Cardiac muscle cell (in vitro differentiated cells and primary cell): ENCODE measurements around the gene TMCO4. TPM values are rescaled to one million over a fixed set of nuclear protein-coding genes. Genes with fewer than 3 reads are reported as not detected.

ENCODE experiments used
- DNase-seq, 2 donors: peaks; one replicate each; pipeline versions ENCODE4 v3.0.0 to v3.0.0-alpha.2; 2010 to 2017; ENCODE audit warnings: low read depth in 1 of 2, low spot score in 1 of 2
- H3K27ac ChIP-seq: fragments of 200-600 bp; sonication (generic); 2 replicates; pipeline ENCODE4 v1.5.1; 2016
- H3K27me3 ChIP-seq: fragments of 200-600 bp; sonication (generic); 2 replicates; pipeline ENCODE4 v1.6.0; 2016; ENCODE audit warnings: control low read depth
- H3K36me3 ChIP-seq: fragments of 200-600 bp; sonication (generic); 2 replicates; pipeline ENCODE4 v1.5.1; 2016; ENCODE audit warnings: control low read depth
- H3K4me1 ChIP-seq: fragments of 200-600 bp; sonication (generic); 2 replicates; pipeline ENCODE4 v1.8.1; 2017; ENCODE audit warnings: low read depth, mild to moderate bottlenecking, mixed run types
- H3K4me3 ChIP-seq: fragments of 200-600 bp; sonication (generic); 2 replicates; pipeline ENCODE4 v1.5.1; 2016; ENCODE audit warnings: mild to moderate bottlenecking
- H3K9me3 ChIP-seq: fragments of 200-600 bp; sonication (generic); 2 replicates; pipeline ENCODE4 v1.5.1; 2017; ENCODE audit warnings: low read depth, mild to moderate bottlenecking, control low read depth
- polyA plus RNA-seq: library from polyadenylated mRNA; unstranded; fragments of >200 nt; fragmentation: Nextera tagmentation; extraction: Ambion mirVana; gene quantifications from 2 replicates; pipeline ENCODE4 v1.2.1, GENCODE V29; 2016
- total RNA-seq: library from RNA; depleted of rRNA; stranded (reverse); fragments of >200 nt; gene quantifications from 2 replicates; pipeline ENCODE4 v1.2.3, GENCODE V29; 2016
- TF ChIP-seq, protein P1 (sequence below): IDR thresholded peaks from 2 replicates; pipeline ENCODE4 v1.5.1; 2012; ENCODE audit warnings: low read depth, mild to moderate bottlenecking, low read length

Gene TMCO4
- total and polyA plus RNA-seq, 2 experiments from 2014 or later: 2.2 to 2.5 TPM

DNA sequence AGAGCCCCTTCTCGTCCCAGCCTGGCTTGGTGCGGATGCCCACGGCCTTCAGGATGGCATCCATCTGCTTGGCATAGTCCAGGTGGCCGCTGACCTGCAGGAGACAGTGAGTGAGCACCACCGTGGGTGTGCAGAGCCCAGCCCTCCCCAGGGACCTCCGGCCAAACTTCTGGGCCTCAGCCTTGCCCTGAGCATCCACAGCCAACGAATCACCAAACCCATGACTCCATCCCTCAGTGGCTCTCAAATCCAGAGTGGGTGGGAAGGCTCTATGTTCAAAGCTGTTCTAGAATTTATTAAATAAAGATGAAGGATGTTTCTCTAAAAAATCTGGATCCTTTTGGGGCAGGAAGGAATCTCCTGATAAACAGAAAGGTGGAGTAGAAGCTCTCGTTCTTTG, 116.4 kb downstream of the TMCO4 start:
- TF ChIP-seq, protein P1, sequence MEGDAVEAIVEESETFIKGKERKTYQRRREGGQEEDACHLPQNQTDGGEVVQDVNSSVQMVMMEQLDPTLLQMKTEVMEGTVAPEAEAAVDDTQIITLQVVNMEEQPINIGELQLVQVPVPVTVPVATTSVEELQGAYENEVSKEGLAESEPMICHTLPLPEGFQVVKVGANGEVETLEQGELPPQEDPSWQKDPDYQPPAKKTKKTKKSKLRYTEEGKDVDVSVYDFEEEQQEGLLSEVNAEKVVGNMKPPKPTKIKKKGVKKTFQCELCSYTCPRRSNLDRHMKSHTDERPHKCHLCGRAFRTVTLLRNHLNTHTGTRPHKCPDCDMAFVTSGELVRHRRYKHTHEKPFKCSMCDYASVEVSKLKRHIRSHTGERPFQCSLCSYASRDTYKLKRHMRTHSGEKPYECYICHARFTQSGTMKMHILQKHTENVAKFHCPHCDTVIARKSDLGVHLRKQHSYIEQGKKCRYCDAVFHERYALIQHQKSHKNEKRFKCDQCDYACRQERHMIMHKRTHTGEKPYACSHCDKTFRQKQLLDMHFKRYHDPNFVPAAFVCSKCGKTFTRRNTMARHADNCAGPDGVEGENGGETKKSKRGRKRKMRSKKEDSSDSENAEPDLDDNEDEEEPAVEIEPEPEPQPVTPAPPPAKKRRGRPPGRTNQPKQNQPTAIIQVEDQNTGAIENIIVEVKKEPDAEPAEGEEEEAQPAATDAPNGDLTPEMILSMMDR: no peak
- H3K27ac ChIP-seq: no peak overlapping the region
- no peaks in the 10 kb centered on the region for H3K9me3 ChIP-seq

DNA sequence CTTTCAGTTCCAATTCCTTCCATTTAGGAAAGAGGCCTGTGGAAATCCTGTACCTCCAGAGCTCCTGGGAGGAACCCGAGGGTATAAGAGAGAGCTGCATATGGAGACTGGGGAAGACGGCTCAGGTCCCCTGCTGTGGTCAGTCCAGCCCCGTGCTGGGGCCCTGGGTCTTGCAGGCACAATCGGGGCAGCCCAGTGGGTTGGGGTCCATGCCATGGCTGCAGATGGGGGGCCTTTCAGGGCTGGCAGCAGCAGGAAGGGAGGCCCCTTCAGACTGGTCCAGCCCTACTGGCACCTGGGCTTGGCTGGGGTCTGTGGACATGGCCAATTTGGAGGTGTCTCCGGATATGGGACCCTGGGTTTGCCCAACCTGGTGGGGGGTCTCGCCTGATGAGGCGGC, 116.8 kb downstream of the TMCO4 start:
- TF ChIP-seq, protein P1: no peak
- no peak for DNase-seq
- Histone ChIP-seq H3K27me3 (no peaks in the 10 kb centered on the region), H3K4me1 (no peaks in the 10 kb centered on the region), H3K36me3 (no peaks in the 10 kb centered on the region), H3K9me3 (no peaks in the 10 kb centered on the region), H3K4me3 (no peak overlapping the region), H3K27ac (no peak overlapping the region)

More for the DNA sequence above, 116.4 kb downstream of the TMCO4 start:
- H3K4me1 ChIP-seq: no peaks in the 10 kb centered on the region
- H3K27me3 ChIP-seq: no peaks in the 10 kb centered on the region
- no peak overlapping the region for H3K4me3 ChIP-seq
- H3K36me3 ChIP-seq: no peaks in the 10 kb centered on the region
- no peak for DNase-seq

DNA sequence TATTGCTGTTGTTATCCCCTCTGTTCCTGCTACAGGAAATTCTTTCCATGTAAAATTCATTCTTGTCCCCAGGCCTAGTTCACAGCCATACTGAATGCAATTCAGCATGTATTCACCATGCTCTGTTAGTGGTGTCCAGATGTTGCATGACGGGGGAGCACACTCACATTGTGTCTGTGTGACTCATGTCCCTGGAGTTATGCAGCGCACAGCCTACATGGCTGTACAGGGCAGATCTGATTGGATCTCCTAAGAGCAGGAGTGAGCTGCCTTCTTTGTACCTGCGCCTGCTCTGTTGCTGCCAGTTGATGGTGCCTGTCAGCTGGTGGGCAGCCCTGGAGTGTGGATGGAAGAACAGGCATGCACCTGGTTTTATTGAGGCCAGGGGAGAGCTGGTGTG, 117.5 kb downstream of the TMCO4 start:
- DNase-seq: peak in 1 of 2 donors; percentile 79
- no peaks in the 10 kb centered on the region for H3K4me1 ChIP-seq
- H3K27ac ChIP-seq: no peak overlapping the region
- H3K36me3 ChIP-seq: no peaks in the 10 kb centered on the region
- no peaks in the 10 kb centered on the region for H3K27me3 ChIP-seq
- no peaks in the 10 kb centered on the region for H3K9me3 ChIP-seq
- no peak overlapping the region for H3K4me3 ChIP-seq
- TF ChIP-seq, protein P1: no peak

DNA sequence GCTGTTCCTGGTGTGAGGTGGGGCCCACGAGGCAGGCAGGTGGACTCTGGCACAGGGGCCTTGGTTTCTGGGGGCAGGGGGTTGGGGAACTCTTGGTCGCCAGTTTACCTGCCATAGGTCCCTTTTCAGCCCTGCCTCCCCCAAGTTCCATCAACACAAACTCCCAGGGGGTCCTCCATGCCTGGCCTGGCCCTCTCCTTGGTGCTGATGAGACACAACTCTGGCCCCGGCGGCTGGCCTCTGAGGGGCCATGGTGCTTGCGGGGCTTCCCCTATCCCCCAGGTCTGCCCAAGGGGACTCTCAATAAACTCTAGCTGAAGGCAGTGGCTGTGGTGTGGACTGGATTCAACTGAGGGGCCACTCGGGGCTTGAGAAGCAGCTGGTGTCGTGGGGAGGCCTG, 119.1 kb downstream of the TMCO4 start:
- Histone ChIP-seq H3K4me1 (no peaks in the 10 kb centered on the region), H3K4me3 (no peak overlapping the region), H3K36me3 (no peaks in the 10 kb centered on the region), H3K27me3 (peaks cover 3% of the 10 kb centered on the region), H3K9me3 (no peaks in the 10 kb centered on the region), H3K27ac (no peak overlapping the region)
- DNase-seq: no peak
- TF ChIP-seq, protein P1: no peak

DNA sequence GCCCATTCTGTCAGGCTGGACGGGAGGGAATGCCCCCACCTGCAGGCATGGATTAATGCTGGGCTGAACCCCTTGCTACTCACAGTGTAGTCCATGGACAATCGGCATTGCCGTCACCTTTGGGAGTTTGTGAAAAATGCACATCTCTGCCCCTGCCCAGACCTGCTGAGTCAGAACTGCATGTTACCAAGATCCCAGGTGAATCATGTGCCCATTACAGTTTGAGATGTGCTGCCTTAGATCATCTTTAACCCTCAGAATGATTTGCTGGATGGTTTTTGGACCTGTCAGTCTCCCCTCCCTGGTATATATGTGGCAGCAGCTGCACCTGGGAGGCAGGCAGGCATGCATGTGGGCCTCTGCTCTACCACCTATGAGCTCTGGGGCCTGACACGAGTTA, 120.0 kb downstream of the TMCO4 start:
- H3K36me3 ChIP-seq: no peaks in the 10 kb centered on the region
- no peaks in the 10 kb centered on the region for H3K4me1 ChIP-seq
- no peak overlapping the region for H3K27ac ChIP-seq
- TF ChIP-seq, protein P1: no peak
- no peak for DNase-seq
- no peak overlapping the region for H3K4me3 ChIP-seq
- H3K9me3 ChIP-seq: no peaks in the 10 kb centered on the region
- H3K27me3 ChIP-seq: peaks cover 3% of the 10 kb centered on the region

DNA sequence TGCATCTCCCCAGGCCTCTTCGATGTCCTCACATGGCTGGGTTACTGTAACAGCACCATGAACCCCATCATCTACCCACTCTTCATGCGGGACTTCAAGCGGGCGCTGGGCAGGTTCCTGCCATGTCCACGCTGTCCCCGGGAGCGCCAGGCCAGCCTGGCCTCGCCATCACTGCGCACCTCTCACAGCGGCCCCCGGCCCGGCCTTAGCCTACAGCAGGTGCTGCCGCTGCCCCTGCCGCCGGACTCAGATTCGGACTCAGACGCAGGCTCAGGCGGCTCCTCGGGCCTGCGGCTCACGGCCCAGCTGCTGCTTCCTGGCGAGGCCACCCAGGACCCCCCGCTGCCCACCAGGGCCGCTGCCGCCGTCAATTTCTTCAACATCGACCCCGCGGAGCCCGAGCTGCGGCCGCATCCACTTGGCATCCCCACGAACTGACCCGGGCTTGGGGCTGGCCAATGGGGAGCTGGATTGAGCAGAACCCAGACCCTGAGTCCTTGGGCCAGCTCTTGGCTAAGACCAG, 120.7 kb downstream of the TMCO4 start:
- no peak for DNase-seq
- Histone ChIP-seq H3K27me3 (peaks cover 3% of the 10 kb centered on the region), H3K4me1 (no peaks in the 10 kb centered on the region), H3K9me3 (no peaks in the 10 kb centered on the region), H3K36me3 (no peaks in the 10 kb centered on the region), H3K27ac (no peak overlapping the region), H3K4me3 (no peak overlapping the region)
- TF ChIP-seq, protein P1: no peak
